Subcutaneous adipose tissue (tissue), 4 donors: ENCODE results near the gene LENG1. TPM values are rescaled to one million over a fixed set of nuclear protein-coding genes. Genes with fewer than 3 reads are reported as not detected.

ENCODE experiments used
- total RNA-seq, 4 donors: library from RNA; depleted of rRNA; stranded (reverse); fragments of >200 nt; gene quantifications; one replicate each; pipeline ENCODE4 v1.1.0, GENCODE V29; 2016
- TF ChIP-seq, protein P1 (sequence below): fragments of 450-650 bp; IDR thresholded peaks from one replicate; pipeline ENCODE4 v1.5.1; 2016; ENCODE audit warnings: low read depth, mild to moderate bottlenecking, control low read depth, antibody characterized with exemption, moderate library complexity

LENG1 gene
- total RNA-seq, 4 donors from 2014 or later: 2.9 to 12.8 (median 5.2) TPM

DNA sequence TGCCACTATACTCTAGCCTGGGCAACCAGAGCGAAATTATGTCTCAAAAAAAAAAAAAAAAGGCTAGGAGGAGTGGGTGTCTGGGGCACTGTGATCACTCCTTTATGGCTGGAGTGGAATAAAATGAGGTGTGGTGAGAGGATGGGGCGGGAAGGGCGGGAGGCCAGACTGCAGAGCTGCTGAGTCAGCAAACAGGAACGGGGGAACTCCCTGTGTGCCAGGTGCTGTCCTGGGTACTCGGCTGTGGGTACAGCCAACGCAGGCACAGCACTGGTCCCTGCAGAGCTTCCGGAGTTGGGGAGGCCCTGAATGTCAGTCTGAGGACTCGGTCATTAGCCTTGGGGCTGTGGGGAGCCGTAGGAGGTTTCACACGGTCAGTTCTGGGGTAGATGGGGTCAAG is 38.3 kb downstream of the LENG1 start:
- TF ChIP-seq, protein P1, sequence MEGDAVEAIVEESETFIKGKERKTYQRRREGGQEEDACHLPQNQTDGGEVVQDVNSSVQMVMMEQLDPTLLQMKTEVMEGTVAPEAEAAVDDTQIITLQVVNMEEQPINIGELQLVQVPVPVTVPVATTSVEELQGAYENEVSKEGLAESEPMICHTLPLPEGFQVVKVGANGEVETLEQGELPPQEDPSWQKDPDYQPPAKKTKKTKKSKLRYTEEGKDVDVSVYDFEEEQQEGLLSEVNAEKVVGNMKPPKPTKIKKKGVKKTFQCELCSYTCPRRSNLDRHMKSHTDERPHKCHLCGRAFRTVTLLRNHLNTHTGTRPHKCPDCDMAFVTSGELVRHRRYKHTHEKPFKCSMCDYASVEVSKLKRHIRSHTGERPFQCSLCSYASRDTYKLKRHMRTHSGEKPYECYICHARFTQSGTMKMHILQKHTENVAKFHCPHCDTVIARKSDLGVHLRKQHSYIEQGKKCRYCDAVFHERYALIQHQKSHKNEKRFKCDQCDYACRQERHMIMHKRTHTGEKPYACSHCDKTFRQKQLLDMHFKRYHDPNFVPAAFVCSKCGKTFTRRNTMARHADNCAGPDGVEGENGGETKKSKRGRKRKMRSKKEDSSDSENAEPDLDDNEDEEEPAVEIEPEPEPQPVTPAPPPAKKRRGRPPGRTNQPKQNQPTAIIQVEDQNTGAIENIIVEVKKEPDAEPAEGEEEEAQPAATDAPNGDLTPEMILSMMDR: no peak

DNA sequence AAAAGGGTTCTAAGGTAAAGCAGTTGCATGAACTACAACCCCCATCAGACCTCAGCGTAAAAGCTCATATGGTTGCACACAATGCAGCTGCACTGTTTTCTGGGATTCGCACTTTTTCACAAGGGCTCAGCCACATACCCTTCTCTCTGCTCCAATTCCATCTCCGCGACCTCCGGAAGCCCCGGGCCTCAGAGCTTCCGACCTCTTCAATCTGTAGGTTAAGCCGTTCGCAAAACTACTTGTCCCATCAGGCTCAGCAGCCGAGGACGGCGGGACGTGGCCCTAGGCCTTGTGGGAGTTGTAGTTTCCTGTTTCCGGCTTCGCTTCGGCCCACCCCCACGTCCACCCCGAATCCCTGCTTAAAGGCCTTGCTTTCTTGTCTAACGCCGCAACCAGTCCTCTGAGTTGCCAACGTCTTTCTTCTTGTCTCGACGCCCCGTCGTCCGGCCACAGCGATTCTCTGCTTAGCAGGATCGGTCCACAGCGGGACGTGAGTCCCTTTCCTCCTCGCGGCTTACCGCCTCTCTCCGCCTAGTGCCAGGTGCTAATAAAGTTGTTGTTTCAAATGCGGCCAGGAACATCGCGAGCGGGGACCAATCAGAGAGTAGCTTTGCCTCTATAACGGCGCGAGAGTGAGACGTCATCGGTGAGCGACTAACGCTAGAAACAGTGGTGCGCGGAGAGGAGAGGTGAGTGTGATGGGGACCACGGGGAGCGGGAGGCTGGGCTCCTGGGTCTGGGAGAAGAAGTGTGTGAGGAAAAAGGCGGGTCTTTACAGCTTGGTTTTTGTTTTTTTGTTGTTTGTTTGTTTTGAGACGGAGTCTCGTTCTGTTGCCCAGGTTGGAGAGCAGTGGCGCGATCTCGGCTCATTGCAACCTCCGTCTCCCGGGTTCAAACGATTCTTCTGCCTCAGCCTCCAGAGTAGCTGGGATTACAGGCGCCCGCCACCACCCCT is 44.1 kb downstream of the LENG1 start, which contains the start of the genes PRPF31 and TFPT:
Gene PRPF31 (plus strand): TSS at position 646 of the 955 bp plus-strand sequence. CDS start 2,525 bp downstream, outside the sequence.
Gene TFPT (minus strand): TSS at position 549 of the 955 bp plus-strand sequence. CDS start 388 bp downstream, at position 161.
- TF ChIP-seq, protein P1: no peak

DNA sequence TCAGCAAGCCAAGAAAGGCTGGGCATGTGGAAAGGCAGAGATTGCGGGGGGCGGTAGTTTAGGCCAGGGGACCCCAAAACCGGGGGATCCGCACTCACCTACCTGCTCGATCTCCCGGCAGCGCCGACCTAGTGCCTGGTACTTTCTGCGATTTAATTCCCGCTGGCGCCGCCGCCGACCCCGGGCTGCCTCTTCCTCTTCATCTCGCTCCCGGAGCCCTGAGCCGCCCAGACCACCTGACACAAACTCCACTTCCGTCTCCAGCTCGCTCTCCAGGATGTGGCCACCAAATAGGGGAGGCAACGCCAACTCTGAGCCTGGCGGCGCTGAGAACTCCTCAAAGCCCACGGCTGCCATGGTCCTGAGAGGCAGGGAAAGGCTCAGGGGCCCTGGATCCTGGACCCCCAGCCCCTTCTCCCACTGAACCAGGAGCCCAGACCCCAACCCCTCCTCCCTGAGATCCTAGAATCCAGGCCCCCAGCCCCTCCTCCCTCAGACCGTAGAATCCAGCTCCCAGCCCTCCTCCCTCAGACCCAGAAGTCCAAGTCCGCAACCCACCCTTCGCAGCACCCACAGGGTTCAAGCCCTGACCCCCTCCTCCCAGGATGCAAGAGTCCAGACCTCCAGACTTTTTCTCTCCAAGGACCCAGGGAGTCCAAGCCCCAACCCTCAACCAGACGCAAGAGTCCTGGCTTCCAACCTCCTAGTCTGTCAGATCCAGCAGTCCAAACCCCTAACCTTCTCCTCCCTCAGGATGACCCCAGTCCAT is 45.0 kb downstream of the LENG1 start:
- TF ChIP-seq, protein P1: no peak

DNA sequence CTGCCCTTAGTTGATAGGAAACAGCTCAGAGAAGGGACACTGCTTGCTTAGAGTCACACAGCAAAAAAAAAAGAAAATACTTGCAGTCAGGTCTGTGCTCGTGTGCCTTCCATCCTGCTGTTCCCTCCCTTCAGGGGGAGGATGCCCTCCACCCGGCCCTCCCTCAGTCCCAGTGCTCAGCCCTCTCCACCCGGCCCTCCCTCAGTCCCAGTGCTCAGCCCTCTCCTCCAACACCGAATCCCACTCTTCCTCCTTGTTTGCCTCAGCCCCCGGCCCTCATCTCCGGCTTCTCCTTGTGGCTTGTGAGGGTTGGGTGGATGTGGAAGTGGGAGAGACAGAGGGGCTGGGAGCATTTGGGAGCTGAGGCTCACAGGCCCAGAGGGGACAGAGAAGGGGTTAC is 49.9 kb downstream of the LENG1 start:
- TF ChIP-seq, protein P1: no peak

DNA sequence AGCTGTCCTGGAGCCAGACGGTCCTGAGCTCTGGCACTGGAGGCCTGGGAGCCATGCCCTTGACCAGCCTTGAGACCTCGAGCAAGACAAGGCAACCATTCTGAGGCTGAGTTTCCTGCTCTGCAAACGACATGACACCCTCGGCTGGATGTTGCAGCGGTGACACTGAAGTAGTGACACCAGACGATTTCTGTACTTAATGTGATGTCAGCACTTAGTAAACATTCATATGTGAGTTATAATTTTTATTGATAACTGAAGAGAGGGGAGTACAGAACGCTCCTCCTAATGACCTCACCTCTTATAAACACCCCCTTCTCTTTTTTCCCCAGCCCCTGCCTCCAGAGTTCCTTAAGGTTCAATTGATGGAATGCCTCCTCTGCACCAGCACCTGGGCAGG is 51.0 kb downstream of the LENG1 start:
- TF ChIP-seq, protein P1: no peak

DNA sequence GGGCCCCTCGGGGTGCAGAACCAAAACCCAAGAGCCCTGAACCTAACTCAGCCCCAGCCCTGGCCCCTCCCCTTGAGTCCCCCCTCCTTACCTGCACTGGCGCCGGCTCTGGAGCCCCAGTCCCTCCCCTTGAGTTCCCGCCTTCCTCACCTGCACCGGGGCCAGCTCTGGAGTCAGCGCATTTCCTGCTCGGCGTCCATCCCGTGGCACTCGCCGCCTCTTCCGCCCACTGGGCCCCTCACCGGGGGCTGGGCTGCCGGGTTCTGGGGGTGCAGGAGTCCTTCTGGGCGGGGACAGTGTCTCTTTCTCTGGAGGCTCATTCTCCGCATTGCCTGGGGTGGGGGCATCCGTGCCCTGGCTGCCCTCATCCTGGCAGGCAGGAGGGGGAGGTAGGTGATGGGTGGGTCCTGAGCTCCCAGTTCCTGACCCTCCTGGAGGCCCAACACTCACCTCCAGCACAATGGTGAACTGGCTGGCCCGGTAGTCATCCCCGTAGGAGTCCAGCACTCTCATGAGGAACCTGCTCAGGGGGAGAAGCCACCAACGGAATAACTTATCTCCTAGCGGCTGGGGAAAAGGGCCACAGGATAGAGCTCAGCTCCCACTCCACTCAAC is 51.5 kb downstream of the LENG1 start:
- TF ChIP-seq, protein P1: no peak
